GM12874 (cell line): Measurements from ENCODE around the gene CNOT4.

ENCODE experiments used
- TF ChIP-seq, protein P1 (sequence below): IDR thresholded peaks from 2 replicates; pipeline ENCODE4 v1.5.1; 2011; ENCODE audit warnings: low read depth, mild to moderate bottlenecking, control low read depth, low read length, moderate library complexity; ENCODE audit not compliant: insufficient read depth

The CNOT4 gene

DNA sequence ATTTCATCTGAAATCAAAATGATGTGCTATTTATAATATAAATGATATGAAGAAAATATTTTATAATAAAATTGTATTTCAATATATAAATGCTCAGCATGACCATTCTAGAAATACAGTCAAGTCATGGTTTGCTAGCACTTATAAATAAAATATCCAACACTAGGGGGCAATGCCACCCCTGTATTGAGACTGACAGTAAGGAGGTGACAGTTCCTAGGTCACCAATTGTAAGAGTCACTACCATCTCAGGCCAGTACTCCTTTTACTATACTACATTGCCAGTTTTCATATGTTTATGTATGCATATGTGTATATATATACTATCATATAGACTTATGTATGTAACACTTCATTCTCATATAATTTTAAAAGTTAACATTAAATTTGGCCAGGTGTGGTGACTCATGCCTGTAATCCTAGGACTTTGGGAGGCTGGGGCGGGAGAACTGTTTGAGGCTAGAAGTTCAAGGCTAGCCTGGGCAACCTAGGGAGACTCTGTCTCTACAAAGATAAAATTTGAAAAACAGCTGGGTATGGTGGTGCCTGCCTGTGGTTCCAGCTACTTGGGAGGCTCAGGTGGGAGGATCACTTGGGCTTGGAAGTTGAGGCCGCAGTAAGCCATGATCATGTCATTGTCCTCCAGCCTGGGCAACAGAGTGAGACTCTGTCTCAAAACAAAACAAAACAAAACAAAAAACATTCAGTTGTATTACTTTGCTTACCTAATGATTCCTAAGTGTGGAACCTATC is 2.4 kb upstream of the CNOT4 start:
- TF ChIP-seq, protein P1, sequence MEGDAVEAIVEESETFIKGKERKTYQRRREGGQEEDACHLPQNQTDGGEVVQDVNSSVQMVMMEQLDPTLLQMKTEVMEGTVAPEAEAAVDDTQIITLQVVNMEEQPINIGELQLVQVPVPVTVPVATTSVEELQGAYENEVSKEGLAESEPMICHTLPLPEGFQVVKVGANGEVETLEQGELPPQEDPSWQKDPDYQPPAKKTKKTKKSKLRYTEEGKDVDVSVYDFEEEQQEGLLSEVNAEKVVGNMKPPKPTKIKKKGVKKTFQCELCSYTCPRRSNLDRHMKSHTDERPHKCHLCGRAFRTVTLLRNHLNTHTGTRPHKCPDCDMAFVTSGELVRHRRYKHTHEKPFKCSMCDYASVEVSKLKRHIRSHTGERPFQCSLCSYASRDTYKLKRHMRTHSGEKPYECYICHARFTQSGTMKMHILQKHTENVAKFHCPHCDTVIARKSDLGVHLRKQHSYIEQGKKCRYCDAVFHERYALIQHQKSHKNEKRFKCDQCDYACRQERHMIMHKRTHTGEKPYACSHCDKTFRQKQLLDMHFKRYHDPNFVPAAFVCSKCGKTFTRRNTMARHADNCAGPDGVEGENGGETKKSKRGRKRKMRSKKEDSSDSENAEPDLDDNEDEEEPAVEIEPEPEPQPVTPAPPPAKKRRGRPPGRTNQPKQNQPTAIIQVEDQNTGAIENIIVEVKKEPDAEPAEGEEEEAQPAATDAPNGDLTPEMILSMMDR: peak; percentile 40; the same call in 1 of the 2 replicates

DNA sequence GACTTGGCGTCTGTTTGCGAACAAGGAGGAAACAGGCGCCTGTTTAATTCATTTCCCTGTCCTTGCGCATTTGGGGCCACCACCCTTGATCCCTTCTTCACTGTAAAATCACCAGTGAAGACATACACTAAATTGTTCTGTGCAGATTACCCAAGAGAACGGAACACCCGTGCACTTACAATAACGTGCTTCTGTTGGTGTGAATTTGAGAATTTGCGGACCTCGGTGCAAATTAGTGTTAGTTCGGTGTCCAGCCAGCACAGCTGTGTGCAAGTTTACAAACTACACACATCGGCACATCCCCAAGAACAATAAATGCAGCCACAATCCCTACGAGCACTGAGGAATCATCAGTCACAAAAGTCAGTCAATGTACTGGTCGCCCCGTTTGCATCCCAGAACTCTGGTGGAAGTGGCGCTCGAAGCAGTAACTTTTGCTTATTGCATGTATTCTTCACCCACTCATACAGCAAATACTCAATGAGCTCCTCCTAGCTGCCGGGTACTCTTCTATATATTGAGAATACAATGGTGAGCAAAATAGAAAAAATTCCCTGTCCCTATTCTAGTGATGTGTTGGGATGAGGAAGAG is 786 bp upstream of the CNOT4 start:
- TF ChIP-seq, protein P1: no peak

DNA sequence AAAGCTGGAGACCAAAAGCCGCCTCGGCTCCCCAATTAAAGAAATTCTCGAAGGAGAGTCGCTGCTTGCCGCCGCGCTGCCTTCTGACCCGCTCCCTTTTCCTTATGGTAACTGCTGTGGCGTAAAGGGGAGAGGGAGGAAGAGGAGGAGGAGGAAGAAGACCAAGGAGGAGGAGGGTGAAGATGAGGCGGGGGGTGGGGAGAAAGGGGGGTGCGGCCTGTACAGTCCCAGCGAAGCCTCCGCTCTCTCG is 388 bp downstream of the CNOT4 start:
- TF ChIP-seq, protein P1: no peak

DNA sequence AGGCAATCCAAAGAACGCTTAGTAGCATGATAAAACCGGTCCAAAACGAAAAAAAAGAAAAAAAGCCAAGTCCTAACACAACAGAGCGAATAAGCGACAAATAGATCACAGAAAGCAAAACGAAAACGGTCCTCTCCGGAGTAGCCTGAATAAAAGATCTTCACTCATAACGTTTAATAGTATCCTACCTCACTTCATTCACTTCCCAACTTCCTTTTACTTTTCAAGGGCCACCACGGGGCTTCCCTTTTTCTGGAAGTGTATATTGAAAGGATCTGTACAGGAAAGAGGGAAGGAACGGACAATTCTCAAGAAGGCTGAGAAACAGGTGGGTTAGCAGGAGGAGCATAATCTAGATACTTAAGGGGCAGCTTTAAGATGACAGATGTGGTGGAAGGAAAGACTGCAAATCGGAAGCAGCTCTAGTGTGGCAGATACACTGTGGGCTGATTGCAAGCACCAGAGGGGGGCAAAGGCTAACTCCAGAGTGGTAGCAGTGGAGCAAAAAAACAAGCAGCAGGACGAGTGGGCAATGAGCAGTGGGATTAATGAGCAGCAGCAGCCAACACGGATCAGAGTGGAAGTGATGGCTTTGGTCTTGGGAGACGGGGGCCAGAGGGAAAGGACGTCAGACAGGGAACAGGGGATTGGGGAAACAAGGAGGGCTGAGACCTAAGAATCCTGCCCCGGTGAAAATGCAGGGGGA is 866 bp downstream of the CNOT4 start:
- TF ChIP-seq, protein P1: no peak

DNA sequence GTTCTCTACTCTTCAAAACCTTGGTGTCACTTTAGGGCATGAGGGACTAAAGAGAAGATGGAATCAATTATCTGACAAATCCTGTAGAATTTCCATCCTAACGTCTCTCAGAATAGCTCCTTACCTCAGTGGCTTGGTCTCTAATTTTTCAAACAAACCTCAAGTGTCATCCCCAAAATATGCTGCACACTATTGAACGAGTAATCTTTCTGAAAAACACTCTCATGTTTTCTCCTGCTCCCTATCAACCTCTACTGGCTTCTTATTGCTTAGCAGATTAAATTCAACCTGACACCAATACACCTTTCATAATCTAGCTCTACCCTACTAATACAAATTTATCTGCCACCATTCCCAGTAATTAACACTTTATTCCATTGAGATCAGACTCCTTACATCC is 8.5 kb downstream of the CNOT4 start:
- TF ChIP-seq, protein P1: no peak

DNA sequence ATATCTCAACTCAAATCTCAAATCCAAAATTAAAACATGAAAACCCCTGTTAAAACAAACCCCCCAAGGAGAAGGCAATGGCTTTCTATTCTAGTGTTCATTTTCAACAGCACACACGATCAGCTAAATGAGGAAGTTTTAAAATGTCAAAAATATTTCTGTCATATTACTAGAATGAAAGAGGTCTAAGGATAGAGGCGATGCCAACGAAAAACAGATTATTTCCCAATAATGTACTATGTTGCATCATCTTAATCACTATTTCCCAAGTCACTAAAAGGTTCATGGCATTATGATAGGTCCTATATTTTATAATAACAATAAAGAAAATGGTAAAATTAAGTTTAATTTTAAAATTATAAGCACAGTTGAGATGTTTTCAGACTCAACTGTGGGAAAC is 10.1 kb downstream of the CNOT4 start:
- TF ChIP-seq, protein P1: no peak

DNA sequence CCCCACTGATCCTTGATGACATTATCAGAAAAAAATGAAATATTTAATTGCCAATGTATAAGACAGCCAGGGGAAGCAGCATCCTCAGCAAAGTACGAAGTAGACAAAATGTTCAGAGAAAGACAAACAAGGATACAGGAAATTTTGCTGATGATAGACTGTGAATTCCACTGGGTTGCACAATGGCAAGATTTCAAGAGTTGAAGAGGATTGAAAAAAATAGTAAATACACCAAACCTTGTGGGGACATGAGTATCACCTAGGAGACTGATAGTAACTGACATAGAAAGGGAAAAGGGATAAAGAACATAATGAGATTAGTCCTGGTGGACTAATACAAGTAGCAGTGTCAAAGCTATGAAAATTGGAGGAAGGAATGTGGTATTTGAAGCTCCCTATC is 16.5 kb downstream of the CNOT4 start:
- TF ChIP-seq, protein P1: no peak
